NT2/D1 (cell line): ENCODE data around the gene HDAC10.

Source experiments
- DNase-seq: peaks from one replicate; pipeline ENCODE4 v3.0.0-alpha.2; 2011; ENCODE audit warnings: low read depth, low spot score
- H3K27me3 ChIP-seq: 2 replicates; pipeline ENCODE4 v1.6.0; 2011; ENCODE audit warnings: mild to moderate bottlenecking; ENCODE audit not compliant: insufficient read length, insufficient read depth
- H3K36me3 ChIP-seq: 2 replicates; pipeline ENCODE4 v1.6.1; 2011; ENCODE audit warnings: mild to moderate bottlenecking, low read length, mixed read lengths; ENCODE audit not compliant: insufficient read depth, insufficient read length
- H3K4me1 ChIP-seq: 2 replicates; pipeline ENCODE4 v1.5.1; 2011; ENCODE audit not compliant: insufficient read depth, insufficient read length
- H3K4me3 ChIP-seq: 2 replicates; pipeline ENCODE4 v1.5.1; 2011; ENCODE audit warnings: low read depth; ENCODE audit not compliant: insufficient read length
- H3K9ac ChIP-seq: 2 replicates; pipeline ENCODE4 v1.6.0; 2011; ENCODE audit warnings: low read depth; ENCODE audit not compliant: insufficient read length
- H3K9me3 ChIP-seq: 2 replicates; pipeline ENCODE4 v1.5.1; 2011; ENCODE audit warnings: mild to moderate bottlenecking, low read length; ENCODE audit not compliant: insufficient read depth
- SUZ12 ChIP-seq: IDR thresholded peaks from 2 replicates; pipeline ENCODE4 v1.6.1; 2011; ENCODE audit not compliant: insufficient read length, insufficient read depth; ENCODE audit errors: extremely low read depth
- YY1 ChIP-seq: IDR thresholded peaks from 2 replicates; pipeline ENCODE4 v1.6.1; 2011; ENCODE audit not compliant: insufficient read length, insufficient read depth
- ZNF274 ChIP-seq: IDR thresholded peaks from 2 replicates; pipeline ENCODE4 v1.6.1; 2011; ENCODE audit warnings: mild to moderate bottlenecking, low read depth, low read length

The HDAC10 gene

GRCh38 chr22:50197000-50197800 is 53.9 kb downstream of the HDAC10 start:
- peaks cover 7% of the 10 kb centered on the region for H3K4me1 ChIP-seq
- peaks cover 10% of the 10 kb centered on the region for H3K27me3 ChIP-seq
- TF ChIP-seq ZNF274, result no peak
- no peak for TF ChIP-seq YY1
- no peak for TF ChIP-seq SUZ12
- DNase-seq, result no peak
- H3K4me3 ChIP-seq, result no peak overlapping the region
- no peaks in the 10 kb centered on the region for H3K9me3 ChIP-seq
- H3K9ac ChIP-seq, result no peak overlapping the region
- H3K36me3 ChIP-seq, result peaks cover 46% of the 10 kb centered on the region

GRCh38 chr22:50196256-50196655 is 54.8 kb downstream of the HDAC10 start:
- no peak overlapping the region for H3K9ac ChIP-seq
- no peaks in the 10 kb centered on the region for H3K9me3 ChIP-seq
- DNase-seq, result no peak
- no peak overlapping the region for H3K4me3 ChIP-seq
- peaks cover 1% of the 10 kb centered on the region for H3K27me3 ChIP-seq
- TF ChIP-seq ZNF274 (no peak), SUZ12 (no peak), YY1 (no peak)
- H3K4me1 ChIP-seq, result peaks cover 3% of the 10 kb centered on the region
- peaks cover 55% of the 10 kb centered on the region for H3K36me3 ChIP-seq
